SK-N-SH (cell line): ENCODE results near the gene THSD8. TPM values are rescaled to one million over a fixed set of nuclear protein-coding genes. Genes with fewer than 3 reads are reported as not detected.
A peak's percentile ranks its signal among the peaks of the same experiment; 100 is the strongest.

Experiments
- CTCF ChIA-PET: fragments of 300-600, 350-600 bp; formaldehyde crosslinking; extraction: SDS; loops from one replicate; lab custom pipeline; 2021; lab: Yijun Ruan, JAX
- POLR2A ChIA-PET: fragments of 350-600 bp; sonication (Branson Sonifier 250); formaldehyde crosslinking; extraction: SDS; loops from one replicate; lab custom pipeline; 2020; ENCODE audit warnings: antibody characterized with exemption, inconsistent platforms; lab: Yijun Ruan, JAX
- DNase-seq: peaks from one replicate; pipeline ENCODE4 v3.0.0; 2012
- H2AFZ ChIP-seq: fragments of 200-600 bp; sonication (generic); 2 replicates; pipeline ENCODE4 v1.8.1; 2016; ENCODE audit warnings: antibody characterized with exemption, mild to moderate bottlenecking, low read depth
- H3F3A ChIP-seq: fragments of 200-600 bp; sonication (generic); replicated peaks from 2 replicates; pipeline ENCODE3; 2016; ENCODE audit warnings: antibody characterized with exemption, mild to moderate bottlenecking; ENCODE audit not compliant: insufficient read depth
- H3K27ac ChIP-seq, 2 experiments: fragments of 200-500 bp in 1 of 2; fragments of 200-600 bp in 1 of 2; sonication (Bioruptor generic) in 1 of 2; sonication (generic), shearing (Covaris generic) in 1 of 2; 2 replicates each; pipeline versions ENCODE4 v1.5.1 to v1.6.1; 2014 to 2016; ENCODE audit warnings: low read depth in 2 of 2, inconsistent platforms in 1 of 2, low read length in 1 of 2, mild to moderate bottlenecking in 1 of 2, mixed read lengths in 1 of 2
- H3K27me3 ChIP-seq: fragments of 200-600 bp; sonication (generic), shearing (Covaris generic); 2 replicates; pipeline ENCODE4 v1.6.1; 2016; ENCODE audit warnings: mixed run types; ENCODE audit not compliant: insufficient read depth
- H3K36me3 ChIP-seq, 2 experiments: fragments of 200-500 bp in 1 of 2; fragments of 200-600 bp in 1 of 2; sonication (Bioruptor generic) in 1 of 2; sonication (generic) in 1 of 2; replicated peaks in 1 of 2; 2 replicates each; pipeline versions ENCODE3 to v1.5.1; 2014 to 2016; ENCODE audit warnings: low read length in 1 of 2, mild to moderate bottlenecking in 1 of 2; ENCODE audit not compliant: insufficient read depth in 2 of 2, control insufficient read depth in 1 of 2
- H3K4me1 ChIP-seq, 2 experiments: fragments of 200-500 bp in 1 of 2; fragments of 200-600 bp in 1 of 2; sonication (Bioruptor generic) in 1 of 2; sonication (generic), shearing (Covaris generic) in 1 of 2; 2 replicates each; pipeline versions ENCODE4 v1.5.1 to v1.6.1; 2014 to 2016; ENCODE audit warnings: low read depth in 1 of 2, low read length in 1 of 2, mixed run types in 1 of 2; ENCODE audit not compliant: insufficient read depth in 2 of 2, control insufficient read depth in 1 of 2
- H3K4me2 ChIP-seq: fragments of 200-600 bp; sonication (generic), shearing (Covaris generic); 2 replicates; pipeline ENCODE4 v1.6.1; 2017; ENCODE audit warnings: mixed run types
- H3K4me3 ChIP-seq, 2 experiments: fragments of 200-500 bp in 1 of 2; fragments of 200-600 bp in 1 of 2; sonication (Bioruptor generic) in 1 of 2; sonication (generic), shearing (Covaris generic) in 1 of 2; 2 replicates each; pipeline versions ENCODE4 v1.5.1 to v1.8.1; 2014 to 2016; ENCODE audit warnings: low read depth in 2 of 2, inconsistent platforms in 1 of 2, low read length in 1 of 2, mild to moderate bottlenecking in 1 of 2, mixed read lengths in 1 of 2, moderate library complexity in 1 of 2
- H3K79me2 ChIP-seq: fragments of 200-600 bp; sonication (generic); 2 replicates; pipeline ENCODE4 v1.8.1; 2017; ENCODE audit warnings: mild to moderate bottlenecking; ENCODE audit not compliant: insufficient read depth
- H3K9ac ChIP-seq: fragments of 200-600 bp; sonication (generic); 2 replicates; pipeline ENCODE4 v1.6.1; 2017; ENCODE audit warnings: mixed run types
- H3K9me2 ChIP-seq: fragments of 200-600 bp; sonication (generic); 2 replicates; pipeline ENCODE4 v1.6.1; 2017; ENCODE audit warnings: mixed run types
- H3K9me3 ChIP-seq: fragments of 200-600 bp; sonication (generic); 2 replicates; pipeline ENCODE4 v1.6.1; 2017; ENCODE audit warnings: mixed run types, mild to moderate bottlenecking, moderate library complexity
- H4K20me1 ChIP-seq: fragments of 200-600 bp; sonication (generic); 2 replicates; pipeline ENCODE4 v1.6.1; 2017; ENCODE audit warnings: mild to moderate bottlenecking, mixed run types; ENCODE audit not compliant: insufficient read depth
- CHD2 ChIP-seq: fragments of 150-350 bp; IDR thresholded peaks from 2 replicates; pipeline ENCODE4 v1.6.1; 2018; ENCODE audit warnings: low read length; ENCODE audit not compliant: partially characterized antibody
- EP300 ChIP-seq, 2 experiments: IDR thresholded peaks; 2 replicates each; pipeline versions ENCODE4 v1.4.0 to v1.6.1; 2012; ENCODE audit warnings: borderline replicate concordance in 1 of 2, low read depth in 1 of 2, low read length in 1 of 2
- FOXJ3 ChIP-seq: sonication (generic); formaldehyde crosslinking; IDR thresholded peaks from 2 replicates; pipeline ENCODE4 v1.5.1; 2020; ENCODE audit warnings: mild to moderate bottlenecking, missing genetic modification reagents
- GABPA ChIP-seq: IDR thresholded peaks from 2 replicates; pipeline ENCODE4 v1.4.0; 2012; ENCODE audit warnings: low read depth, mild to moderate bottlenecking
- GATA2 ChIP-seq: sonication (generic); formaldehyde crosslinking; IDR thresholded peaks from 2 replicates; pipeline ENCODE4 v1.5.0; 2020; ENCODE audit warnings: mild to moderate bottlenecking, missing genetic modification reagents
- JUND ChIP-seq: IDR thresholded peaks from 2 replicates; pipeline ENCODE4 v1.4.0; 2012
- MAX ChIP-seq: IDR thresholded peaks from 2 replicates; pipeline ENCODE4 v1.4.0; 2012; ENCODE audit warnings: low read depth
- MEF2A ChIP-seq: IDR thresholded peaks from 2 replicates; pipeline ENCODE4 v1.4.0; 2012; ENCODE audit warnings: low read depth, borderline replicate concordance
- NFIC ChIP-seq: IDR thresholded peaks from 2 replicates; pipeline ENCODE4 v1.4.0; 2012; ENCODE audit warnings: borderline replicate concordance
- PBX3 ChIP-seq: IDR thresholded peaks from 2 replicates; pipeline ENCODE4; 2012
- POLR2AphosphoS5 ChIP-seq: IDR thresholded peaks from 2 replicates; pipeline ENCODE4 v1.6.1; 2012; ENCODE audit warnings: low read depth, low read length
- RAD21 ChIP-seq: IDR thresholded peaks from 2 replicates; pipeline ENCODE4 v1.6.1; 2012; ENCODE audit warnings: mild to moderate bottlenecking, low read length
- RCOR1 ChIP-seq: fragments of 150-350 bp; IDR thresholded peaks from 2 replicates; pipeline ENCODE4 v1.6.1; 2017; ENCODE audit warnings: antibody characterized with exemption, low read length
- RXRA ChIP-seq: IDR thresholded peaks from 2 replicates; pipeline ENCODE4 v1.4.0; 2012; ENCODE audit warnings: low read depth, mild to moderate bottlenecking, borderline replicate concordance
- SIN3A ChIP-seq: IDR thresholded peaks from 2 replicates; pipeline ENCODE4 v1.6.1; 2012; ENCODE audit warnings: low read depth, mild to moderate bottlenecking, low read length, moderate library complexity, borderline replicate concordance
- TAF1 ChIP-seq: IDR thresholded peaks from 2 replicates; pipeline ENCODE4 v1.6.1; 2012; ENCODE audit warnings: low read depth, mild to moderate bottlenecking, low read length, moderate library complexity, borderline replicate concordance
- TCF12 ChIP-seq: IDR thresholded peaks from 2 replicates; pipeline ENCODE4 v1.4.0; 2012
- TEAD4 ChIP-seq: IDR thresholded peaks from 2 replicates; pipeline ENCODE4 v1.4.0; 2012; ENCODE audit warnings: mild to moderate bottlenecking, borderline replicate concordance; ENCODE audit not compliant: insufficient read depth
- USF1 ChIP-seq: IDR thresholded peaks from 2 replicates; pipeline ENCODE4 v1.4.0; 2012; ENCODE audit warnings: low read depth, borderline replicate concordance
- YY1 ChIP-seq: IDR thresholded peaks from 2 replicates; pipeline ENCODE4 v1.4.0; 2012; ENCODE audit warnings: low read depth, mild to moderate bottlenecking
- WGBS: methylation state at CpG from one replicate; pipeline ENCODE4 v1.1.6; 2017; ENCODE audit warnings: low lambda C conversion rate; 5-methylcytosine and 5-hydroxymethylcytosine counted together
- polyA plus RNA-seq, 3 experiments: library from polyadenylated mRNA; depleted of rRNA; stranded (reverse); fragments of >200 nt; gene quantifications; 2 replicates each; pipeline ENCODE4 v1.2.3, GENCODE V29; 2012
- TF ChIP-seq, protein P1 (sequence below): IDR thresholded peaks from 2 replicates; pipeline ENCODE4 v1.6.1; 2012; ENCODE audit warnings: mild to moderate bottlenecking, low read depth, low read length, moderate library complexity

THSD8 gene
- polyA plus RNA-seq, 1 of the 3 experiments (the other 2 are of a cell fraction), result not detected

DNA sequence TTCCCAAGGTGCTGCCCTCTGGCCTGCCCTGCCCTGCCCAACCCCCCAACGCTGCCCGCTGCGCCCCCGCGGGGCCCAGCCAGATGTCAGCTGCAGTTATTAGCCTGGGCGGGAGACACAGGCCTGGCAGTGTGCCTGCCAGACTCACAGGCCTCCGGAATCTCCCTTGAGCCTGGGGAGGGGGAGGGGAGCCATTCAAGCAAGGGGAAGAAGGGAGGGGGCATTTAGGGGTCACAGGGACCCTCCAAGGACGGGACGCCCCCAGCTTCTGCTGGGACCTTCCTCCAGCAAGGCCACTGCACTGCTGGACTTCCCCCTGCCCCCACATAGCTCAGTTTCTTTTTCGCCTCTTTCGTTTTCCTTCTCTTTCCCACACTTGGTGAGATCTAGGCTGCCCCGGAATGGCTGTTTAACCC lies 13.2 kb upstream of the THSD8 start:
- Histone ChIP-seq H3K27ac (peak overlapping the region; percentile 96 to 97), H3K9me3 (no peaks in the 10 kb centered on the region), H3K4me1 (peaks cover 39 to 61% of the 10 kb centered on the region in 2 experiments), H3K79me2 (peaks cover 20% of the 10 kb centered on the region), H3K4me3 (peak overlapping the region; percentile 37 to 80; a peak in 2 of 4 replicates), H3F3A (peaks cover 60% of the 10 kb centered on the region), H3K36me3 (peaks cover 0 to 6% of the 10 kb centered on the region in 2 experiments), H3K9me2 (no peaks in the 10 kb centered on the region), H4K20me1 (peaks cover 17% of the 10 kb centered on the region), H3K9ac (peak overlapping the region; percentile 66), H3K4me2 (peak overlapping the region; percentile 88), H2AFZ (peak overlapping the region; percentile 53; the same call in 1 of the 2 replicates), H3K27me3 (no peaks in the 10 kb centered on the region)
- 3% methylated on average over 8 of the region's 12 CpGs for WGBS
- ChIA-PET POLR2A (interaction anchor here (0.7 to 1.1 kb wide), 4 partner anchors 10 to 66 kb away, joined by 3 to 5 read pairs (median 4); no protein-coding TSS in a partner anchor), CTCF (interaction anchor here (1.1 to 17.1 kb wide), 6 partner anchors 11 to 59 kb away, joined by 3 to 321 read pairs (median 9); no protein-coding TSS in a partner anchor)
- TF ChIP-seq EP300 (IDR thresholded peaks at IDR 0.05; ENCODE audit: borderline replicate concordance in 1 of 2, low read depth in 1 of 2, low read length in 1 of 2) (peak; percentile 64 to 85; a peak in 3 of 4 replicates), POLR2AphosphoS5 (peak; percentile 71), TEAD4 (peak; percentile 57; the same call in 1 of the 2 replicates), NFIC (peak; percentile 94), MEF2A (no peak), PBX3 (peak; percentile 88), YY1 (no peak), RCOR1 (peak; percentile 87), USF1 (no peak), FOXJ3 (CRISPR knock-in tag) (peak; percentile 80; the same call in 1 of the 2 replicates), JUND (no peak), RXRA (no peak), MAX (0 out of 2 replicates have a peak, but pooled peaks have one; percentile 66), SIN3A (no peak), CHD2 (peak; percentile 95), TAF1 (no peak), TCF12 (peak; percentile 92), RAD21 (peak; percentile 17; the same call in 1 of the 2 replicates), GATA2 (CRISPR knock-in tag) (peak; percentile 37; the same call in 1 of the 2 replicates), GABPA (no peak)
- TF ChIP-seq, protein P1, sequence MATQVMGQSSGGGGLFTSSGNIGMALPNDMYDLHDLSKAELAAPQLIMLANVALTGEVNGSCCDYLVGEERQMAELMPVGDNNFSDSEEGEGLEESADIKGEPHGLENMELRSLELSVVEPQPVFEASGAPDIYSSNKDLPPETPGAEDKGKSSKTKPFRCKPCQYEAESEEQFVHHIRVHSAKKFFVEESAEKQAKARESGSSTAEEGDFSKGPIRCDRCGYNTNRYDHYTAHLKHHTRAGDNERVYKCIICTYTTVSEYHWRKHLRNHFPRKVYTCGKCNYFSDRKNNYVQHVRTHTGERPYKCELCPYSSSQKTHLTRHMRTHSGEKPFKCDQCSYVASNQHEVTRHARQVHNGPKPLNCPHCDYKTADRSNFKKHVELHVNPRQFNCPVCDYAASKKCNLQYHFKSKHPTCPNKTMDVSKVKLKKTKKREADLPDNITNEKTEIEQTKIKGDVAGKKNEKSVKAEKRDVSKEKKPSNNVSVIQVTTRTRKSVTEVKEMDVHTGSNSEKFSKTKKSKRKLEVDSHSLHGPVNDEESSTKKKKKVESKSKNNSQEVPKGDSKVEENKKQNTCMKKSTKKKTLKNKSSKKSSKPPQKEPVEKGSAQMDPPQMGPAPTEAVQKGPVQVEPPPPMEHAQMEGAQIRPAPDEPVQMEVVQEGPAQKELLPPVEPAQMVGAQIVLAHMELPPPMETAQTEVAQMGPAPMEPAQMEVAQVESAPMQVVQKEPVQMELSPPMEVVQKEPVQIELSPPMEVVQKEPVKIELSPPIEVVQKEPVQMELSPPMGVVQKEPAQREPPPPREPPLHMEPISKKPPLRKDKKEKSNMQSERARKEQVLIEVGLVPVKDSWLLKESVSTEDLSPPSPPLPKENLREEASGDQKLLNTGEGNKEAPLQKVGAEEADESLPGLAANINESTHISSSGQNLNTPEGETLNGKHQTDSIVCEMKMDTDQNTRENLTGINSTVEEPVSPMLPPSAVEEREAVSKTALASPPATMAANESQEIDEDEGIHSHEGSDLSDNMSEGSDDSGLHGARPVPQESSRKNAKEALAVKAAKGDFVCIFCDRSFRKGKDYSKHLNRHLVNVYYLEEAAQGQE, result 0 out of 2 replicates have a peak, but pooled peaks have one; percentile 60
- DNase-seq, result peak; percentile 88
